GM21515 (cell line): ENCODE data around the gene RHBDL1.
A peak's percentile ranks its signal among the peaks of the same experiment; 100 is the strongest.

Experiments used
- ATAC-seq: cut with Tn5 transposase; IDR thresholded peaks from one replicate; pipeline ENCODE4 v1.9.1; 2021; ENCODE audit not compliant: unreplicated experiment

RHBDL1 gene

GRCh38 chr16:636206-637080, 39.0 kb upstream of the RHBDL1 start, which contains the start of gene METTL26:
Gene METTL26 (minus strand): TSS chr16:636305. CDS start chr16:636290, 15 bp downstream.
- peak; percentile 69 for ATAC-seq

GRCh38 chr16:637081-638018, 38.1 kb upstream of the RHBDL1 start:
- ATAC-seq = no peak

- no peak for ATAC-seq
Measured at GRCh38 chr16:638034-638543, 37.4 kb upstream of the RHBDL1 start.

- ATAC-seq = no peak
Measured at GRCh38 chr16:638836-639235, 36.6 kb upstream of the RHBDL1 start.

GRCh38 chr16:640614-641013, 34.9 kb upstream of the RHBDL1 start:
- no peak for ATAC-seq

- peak; percentile 40 for ATAC-seq
Measured at GRCh38 chr16:641326-642188, 33.9 kb upstream of the RHBDL1 start, which contains the start of gene MCRIP2. Gene MCRIP2 (plus strand): TSS chr16:641828. CDS start chr16:641992, 164 bp downstream.

- ATAC-seq = peak; percentile 28
Measured at GRCh38 chr16:642189-643049, 33.1 kb upstream of the RHBDL1 start.

GRCh38 chr16:643050-643368, 32.5 kb upstream of the RHBDL1 start:
- no peak for ATAC-seq

- no peak for ATAC-seq
Measured at GRCh38 chr16:644556-644955, 30.9 kb upstream of the RHBDL1 start.

- no peak for ATAC-seq
Measured at GRCh38 chr16:645852-646678, 29.4 kb upstream of the RHBDL1 start.

- ATAC-seq = no peak
Measured at GRCh38 chr16:646679-647172, 28.7 kb upstream of the RHBDL1 start.

GRCh38 chr16:647173-647902, 28.1 kb upstream of the RHBDL1 start:
- no peak for ATAC-seq

- ATAC-seq = no peak
Measured at GRCh38 chr16:648071-648780, 27.2 kb upstream of the RHBDL1 start.

- ATAC-seq = peak; percentile 64
Measured at GRCh38 chr16:648781-649589, 26.5 kb upstream of the RHBDL1 start, which contains the start of gene WDR90. Gene WDR90 (plus strand): TSS chr16:649365. CDS start chr16:649417, 52 bp downstream.

- peak; percentile 6 for ATAC-seq
Measured at GRCh38 chr16:649631-650030, 25.8 kb upstream of the RHBDL1 start.

- ATAC-seq = no peak
Measured at GRCh38 chr16:651844-652243, 23.6 kb upstream of the RHBDL1 start.
